Measurements from ENCODE around the gene CR1L.
"Not testable (repeated sequence)": the region's sequence is repeated elsewhere in the genome, so short reads cannot be mapped to it uniquely, and the experiment has no call there.

CR1L gene

GRCh38 chr1:207755846-207756693 is 111.1 kb downstream of the CR1L start:
- H3K4me3 ChIP-seq (ENCODE audit: low read length) = no peak overlapping the region
- DNase-seq (ENCODE audit: low read depth, low spot score) = no peak

GRCh38 chr1:207762622-207763021 is 117.7 kb downstream of the CR1L start:
- DNase-seq (ENCODE audit: low read depth, low spot score) = no peak

GRCh38 chr1:207763091-207763490 is 118.2 kb downstream of the CR1L start:
- no peak overlapping the region for H3K4me3 ChIP-seq (ENCODE audit: low read length)
- no peak for DNase-seq (ENCODE audit: low read depth, low spot score)

More at GRCh38 chr1:207762622-207763021, 117.7 kb downstream of the CR1L start:
- no peak overlapping the region for H3K4me3 ChIP-seq (ENCODE audit: low read length)

- H3K4me3 ChIP-seq (ENCODE audit: low read length) = no peak overlapping the region
- no peak for DNase-seq (ENCODE audit: low read depth, low spot score)
These were observed 119.0 kb downstream of the CR1L start for GRCh38 chr1:207763972-207764371.

GRCh38 chr1:207766569-207766968 is 121.6 kb downstream of the CR1L start:
- no peak for DNase-seq (ENCODE audit: low read depth, low spot score)
- H3K4me3 ChIP-seq (ENCODE audit: low read length) = no peak overlapping the region

- not testable (repeated sequence) for H3K4me3 ChIP-seq (ENCODE audit: low read length); DNase-seq (ENCODE audit: low read depth, low spot score)
These were observed 125.6 kb downstream of the CR1L start for GRCh38 chr1:207770514-207770913.

All from Jurkat, Clone E6-1 (cell line).